HEK293 (cell line): ENCODE measurements around the gene SLC22A12.

Experiments used
- BCL6B ChIP-seq: fragments of 450-650 bp; formaldehyde crosslinking; IDR thresholded peaks from 2 replicates; pipeline ENCODE4 v1.5.1; 2017; ENCODE audit warnings: missing biosample characterization, missing genetic modification characterization
- CTCF ChIP-seq: fragments of 450-650 bp; formaldehyde crosslinking; IDR thresholded peaks from 2 replicates; pipeline ENCODE4 v1.5.1; 2016; ENCODE audit warnings: missing biosample characterization, missing genetic modification characterization
- IKZF3 ChIP-seq: fragments of 450-650 bp; IDR thresholded peaks from 2 replicates; pipeline ENCODE4 v1.5.0; 2018; ENCODE audit warnings: missing biosample characterization, mild to moderate bottlenecking, missing genetic modification characterization, moderate library complexity
- ZBTB11 ChIP-seq: fragments of 450-650 bp; formaldehyde crosslinking; conservative IDR thresholded peaks from 2 replicates; pipeline ENCODE4 v1.5.1; 2016; ENCODE audit warnings: low read depth, missing biosample characterization, missing genetic modification characterization
- ZBTB21 ChIP-seq: fragments of 450-650 bp; formaldehyde crosslinking; IDR thresholded peaks from 2 replicates; pipeline ENCODE4 v1.5.1; 2017; ENCODE audit warnings: missing biosample characterization, missing genetic modification characterization
- ZBTB49 ChIP-seq: fragments of 450-650 bp; formaldehyde crosslinking; IDR thresholded peaks from 2 replicates; pipeline ENCODE4 v1.5.1; 2016; ENCODE audit warnings: missing biosample characterization, missing genetic modification characterization, low read depth
- ZFP37 ChIP-seq: fragments of 450-650 bp; formaldehyde crosslinking; IDR thresholded peaks from 2 replicates; pipeline ENCODE4 v1.5.1; 2016; ENCODE audit warnings: missing biosample characterization, missing genetic modification characterization
- ZFP41 ChIP-seq: fragments of 450-650 bp; formaldehyde crosslinking; IDR thresholded peaks from 2 replicates; pipeline ENCODE4 v1.5.1; 2016; ENCODE audit warnings: missing biosample characterization, missing genetic modification characterization, borderline replicate concordance
- ZNF184 ChIP-seq: fragments of 450-650 bp; IDR thresholded peaks from 2 replicates; pipeline ENCODE4 v1.5.1; 2018; ENCODE audit warnings: missing biosample characterization, mild to moderate bottlenecking, missing genetic modification characterization
- ZNF221 ChIP-seq: fragments of 450-650 bp; formaldehyde crosslinking; IDR thresholded peaks from 2 replicates; pipeline ENCODE4 v1.5.1; 2017; ENCODE audit warnings: missing biosample characterization, missing genetic modification characterization, borderline replicate concordance
- ZNF274 ChIP-seq, 2 experiments: fragments of 200-500 bp in 1 of 2; fragments of 450-650 bp in 1 of 2; sonication (Bioruptor generic) in 1 of 2; formaldehyde crosslinking in 1 of 2; IDR thresholded peaks; 2 replicates each; pipeline versions ENCODE4 v1.5.1 to v1.6.1; 2014 to 2016; ENCODE audit warnings: borderline replicate concordance in 1 of 2, inconsistent platforms in 1 of 2, low read length in 1 of 2, missing biosample characterization in 1 of 2, missing genetic modification characterization in 1 of 2
- ZNF324 ChIP-seq: fragments of 450-650 bp; formaldehyde crosslinking; IDR thresholded peaks from 2 replicates; pipeline ENCODE4 v1.5.1; 2016; ENCODE audit warnings: missing biosample characterization, missing genetic modification characterization
- ZNF544 ChIP-seq: fragments of 450-650 bp; formaldehyde crosslinking; IDR thresholded peaks from 2 replicates; pipeline ENCODE4 v1.5.0; 2017; ENCODE audit warnings: missing biosample characterization, missing genetic modification characterization
- ZNF777 ChIP-seq: fragments of 450-650 bp; formaldehyde crosslinking; IDR thresholded peaks from 2 replicates; pipeline ENCODE4 v1.5.1; 2017; ENCODE audit warnings: missing biosample characterization, missing genetic modification characterization, borderline replicate concordance

- TF ChIP-seq ZNF221 (no peak), ZNF184 (tag by site-specific recombination) (no peak), ZBTB21 (tag by site-specific recombination) (no peak), ZNF544 (no peak), CTCF (tag by site-specific recombination) (no peak), BCL6B (no peak), ZNF777 (tag by site-specific recombination) (no peak), ZFP37 (tag by site-specific recombination) (no peak), ZBTB11 (tag by site-specific recombination) (no peak), ZNF274 (IDR thresholded peaks at IDR 0.05; ENCODE audit: low read length) (no peak), ZNF274 (tag by site-specific recombination; IDR thresholded peaks at IDR 0.05; ENCODE audit: borderline replicate concordance) (no peak), ZFP41 (tag by site-specific recombination) (no peak), ZNF324 (no peak), ZBTB49 (tag by site-specific recombination) (no peak), IKZF3 (tag by site-specific recombination) (no peak)
Measured at GRCh38 chr11:64606796-64607380, 15.9 kb downstream of the SLC22A12 start.
